ENCODE results near the gene GRB10. TPM values are rescaled to one million over a fixed set of nuclear protein-coding genes. Genes with fewer than 3 reads are reported as not detected.

The GRB10 gene
- polyA plus RNA-seq, 3 donors, result 1.3 to 3.1 (median 1.5) TPM

- 100% methylated on average over 1 of the region's 7 CpGs for WGBS (ENCODE audit: insufficient coverage)
These were observed 95.0 kb downstream of the GRB10 start for GRCh38 chr7:50687575-50688225.

GRCh38 chr7:50687096-50687495, 95.6 kb downstream of the GRB10 start:
- Histone ChIP-seq H3K4me3 (replicated peaks in 1 of 3; ENCODE audit: low read depth in 2 of 3, low read length in 3 of 3) (no peak overlapping the region), H3K9ac (ENCODE audit: insufficient read depth, low read length, poor library complexity, severe bottlenecking) (no peak overlapping the region), H3K4me2 (replicated peaks; ENCODE audit: extremely low read depth, low read length, poor library complexity, severe bottlenecking) (no peak overlapping the region), H3K36me3 (replicated peaks in 1 of 2; ENCODE audit: control insufficient read depth in 1 of 2, insufficient read depth in 2 of 2, low read length in 2 of 2) (no peaks in the 10 kb centered on the region), H3K4me1 (ENCODE audit: control insufficient read depth in 1 of 2, insufficient read depth in 2 of 2, low read length in 2 of 2) (no peaks in the 10 kb centered on the region), H3K79me2 (ENCODE audit: insufficient read depth, low read length) (no peaks in the 10 kb centered on the region), H3K9me3 (replicated peaks in 1 of 2; ENCODE audit: control insufficient read depth in 1 of 2, insufficient read depth in 1 of 2, low read length in 2 of 2) (no peaks in the 10 kb centered on the region), H2AFZ (ENCODE audit: insufficient read depth, low read depth, low read length, poor library complexity, severe bottlenecking) (no peak overlapping the region), H4K20me1 (ENCODE audit: insufficient read depth, low read length) (no peaks in the 10 kb centered on the region), H3K27me3 (ENCODE audit: control insufficient read depth in 2 of 2, insufficient read depth in 2 of 2, low read length in 2 of 2) (no peaks in the 10 kb centered on the region), H3K27ac (ENCODE audit: low read depth in 1 of 2, low read length in 2 of 2) (no peak overlapping the region)
- intact Hi-C loops (cut with micrococcal nuclease), result no loop called here
- H3K27me3 Mint-ChIP-seq (ENCODE audit: low read depth in 3 of 3), result no peaks in the 10 kb centered on the region
- peaks cover 14% of the 10 kb centered on the region for H3K4me1 Mint-ChIP-seq
- WGBS (ENCODE audit: insufficient coverage), result 92% methylated on average over 6 of the region's 6 CpGs
- H3K4me3 Mint-ChIP-seq, result no peak overlapping the region
- TF ChIP-seq CTCF (IDR thresholded peaks at IDR 0.05), result no peak
- H3K36me3 Mint-ChIP-seq, result peaks cover 4% of the 10 kb centered on the region in 2 donors
- H3K27ac Mint-ChIP-seq, result no peak overlapping the region
- DNase-seq, result no peak
- no peaks in the 10 kb centered on the region for H3K9me3 Mint-ChIP-seq

More at GRCh38 chr7:50687575-50688225, 95.0 kb downstream of the GRB10 start:
- TF ChIP-seq CTCF (IDR thresholded peaks at IDR 0.05), result no peak
- Histone ChIP-seq H4K20me1 (ENCODE audit: insufficient read depth, low read length) (no peaks in the 10 kb centered on the region), H3K79me2 (ENCODE audit: insufficient read depth, low read length) (no peaks in the 10 kb centered on the region), H2AFZ (ENCODE audit: insufficient read depth, low read depth, low read length, poor library complexity, severe bottlenecking) (no peak overlapping the region), H3K27me3 (ENCODE audit: control insufficient read depth in 2 of 2, insufficient read depth in 2 of 2, low read length in 2 of 2) (no peaks in the 10 kb centered on the region), H3K4me3 (replicated peaks in 1 of 3; ENCODE audit: low read depth in 2 of 3, low read length in 3 of 3) (no peak overlapping the region), H3K4me1 (ENCODE audit: control insufficient read depth in 1 of 2, insufficient read depth in 2 of 2, low read length in 2 of 2) (no peaks in the 10 kb centered on the region), H3K27ac (ENCODE audit: low read depth in 1 of 2, low read length in 2 of 2) (no peak overlapping the region), H3K36me3 (replicated peaks in 1 of 2; ENCODE audit: control insufficient read depth in 1 of 2, insufficient read depth in 2 of 2, low read length in 2 of 2) (no peaks in the 10 kb centered on the region), H3K4me2 (replicated peaks; ENCODE audit: extremely low read depth, low read length, poor library complexity, severe bottlenecking) (no peak overlapping the region), H3K9me3 (replicated peaks in 1 of 2; ENCODE audit: control insufficient read depth in 1 of 2, insufficient read depth in 1 of 2, low read length in 2 of 2) (no peaks in the 10 kb centered on the region), H3K9ac (ENCODE audit: insufficient read depth, low read length, poor library complexity, severe bottlenecking) (no peak overlapping the region)
- DNase-seq, result no peak
- intact Hi-C loops (cut with micrococcal nuclease), result no loop called here
- Mint-ChIP-seq H3K4me3 (no peak overlapping the region), H3K27me3 (ENCODE audit: low read depth in 3 of 3) (no peaks in the 10 kb centered on the region), H3K9me3 (no peaks in the 10 kb centered on the region), H3K36me3 (peaks cover 4% of the 10 kb centered on the region in 2 donors), H3K27ac (no peak overlapping the region), H3K4me1 (peaks cover 14% of the 10 kb centered on the region)

Measured in CD14-positive monocyte (primary cell).